Chondrocyte (in vitro differentiated cells): ENCODE measurements around the gene LEPR. TPM values are rescaled to one million over a fixed set of nuclear protein-coding genes. Genes with fewer than 3 reads are reported as not detected.

ENCODE experiments used
- DNase-seq: peaks from one replicate; pipeline ENCODE4 v3.0.0; 2021; ENCODE audit warnings: mixed read lengths, low spot score
- H3K27ac Mint-ChIP-seq: one replicate; pipeline ENCODE4 v1.8.0; 2021; ENCODE audit warnings: mild to moderate bottlenecking, moderate library complexity, mixed read lengths; ENCODE audit not compliant: unreplicated experiment
- H3K27me3 Mint-ChIP-seq: 2 replicates; pipeline ENCODE4 v1.8.0; 2021; ENCODE audit warnings: low read depth, mixed read lengths
- H3K36me3 Mint-ChIP-seq: 2 replicates; pipeline ENCODE4 v1.8.0; 2021; ENCODE audit warnings: low read depth, mixed read lengths
- H3K4me1 Mint-ChIP-seq: 2 replicates; pipeline ENCODE4 v1.8.0; 2021; ENCODE audit warnings: low read depth, mild to moderate bottlenecking, mixed read lengths
- H3K4me3 Mint-ChIP-seq: one replicate; pipeline ENCODE4 v1.8.0; 2021; ENCODE audit warnings: mild to moderate bottlenecking, moderate library complexity, mixed read lengths; ENCODE audit not compliant: unreplicated experiment
- H3K9me3 Mint-ChIP-seq: 2 replicates; pipeline ENCODE4 v1.8.0; 2021; ENCODE audit warnings: low read depth, mixed read lengths
- CTCF ChIP-seq: fragments of 200-600 bp; sonication (generic); IDR thresholded peaks from 2 replicates; pipeline ENCODE4 v1.5.0; 2021; ENCODE audit warnings: antibody characterized with exemption, mild to moderate bottlenecking, moderate library complexity
- total RNA-seq: library from RNA; stranded (reverse); gene quantifications from 3 replicates; pipeline ENCODE4 v1.2.1, GENCODE V29; 2021

The LEPR gene
- total RNA-seq, 1 donor from 2014 or later, result 5.8 TPM

GRCh38 chr1:65467536-65467935 lies 47.1 kb downstream of the LEPR start:
- no peak for DNase-seq
- Mint-ChIP-seq H3K9me3 (peaks cover 20% of the 10 kb centered on the region), H3K27me3 (no peaks in the 10 kb centered on the region), H3K4me3 (no peak overlapping the region), H3K27ac (no peak overlapping the region), H3K4me1 (no peaks in the 10 kb centered on the region), H3K36me3 (peaks cover 2% of the 10 kb centered on the region)
- TF ChIP-seq CTCF, result no peak

- no peak for DNase-seq
- no peak overlapping the region for H3K27ac Mint-ChIP-seq
- H3K9me3 Mint-ChIP-seq, result peaks cover 14% of the 10 kb centered on the region
- H3K4me3 Mint-ChIP-seq, result no peak overlapping the region
- no peak for TF ChIP-seq CTCF
- no peaks in the 10 kb centered on the region for H3K27me3 Mint-ChIP-seq
- H3K36me3 Mint-ChIP-seq, result peaks cover 2% of the 10 kb centered on the region
- H3K4me1 Mint-ChIP-seq, result no peaks in the 10 kb centered on the region
Observed at GRCh38 chr1:65469126-65469888, 48.8 kb downstream of the LEPR start.

GRCh38 chr1:65469889-65470340 lies 49.4 kb downstream of the LEPR start:
- no peaks in the 10 kb centered on the region for H3K27me3 Mint-ChIP-seq
- no peak for TF ChIP-seq CTCF
- H3K9me3 Mint-ChIP-seq, result peaks cover 11% of the 10 kb centered on the region
- H3K27ac Mint-ChIP-seq, result no peak overlapping the region
- no peak overlapping the region for H3K4me3 Mint-ChIP-seq
- no peak for DNase-seq
- no peaks in the 10 kb centered on the region for H3K4me1 Mint-ChIP-seq
- peaks cover 2% of the 10 kb centered on the region for H3K36me3 Mint-ChIP-seq

Other genes with a start within 250 kb of the LEPR start
- 16.7 to 24.7 TPM (median 18.9 TPM) in 3 replicates for gene DNAJC6, start 111.1 kb upstream of the LEPR start, total RNA-seq
- gene LEPROT, start within 50 bp of the LEPR start, total RNA-seq, result 117 to 128 TPM (median 121 TPM) in 3 replicates